NCI-H460 (cell line): ENCODE data around the gene SLC30A1. TPM values are rescaled to one million over a fixed set of nuclear protein-coding genes. Genes with fewer than 3 reads are reported as not detected.

ENCODE experiments used
- DNase-seq: peaks from one replicate; pipeline ENCODE4 v3.0.0-alpha.2; 2016; ENCODE audit warnings: low read depth; ENCODE audit errors: extremely low read depth
- total RNA-seq: library from RNA; depleted of rRNA; stranded (reverse); fragments of >200 nt; shearing (Covaris generic); gene quantifications from 2 replicates; pipeline ENCODE4 v1.2.3, GENCODE V29; 2014

Gene SLC30A1
- total RNA-seq, 1 experiment from 2014 or later: 35.3 TPM

GRCh38 chr1:211609120-211610024 lies 30.4 kb upstream of the SLC30A1 start:
- DNase-seq: no peak

DNA sequence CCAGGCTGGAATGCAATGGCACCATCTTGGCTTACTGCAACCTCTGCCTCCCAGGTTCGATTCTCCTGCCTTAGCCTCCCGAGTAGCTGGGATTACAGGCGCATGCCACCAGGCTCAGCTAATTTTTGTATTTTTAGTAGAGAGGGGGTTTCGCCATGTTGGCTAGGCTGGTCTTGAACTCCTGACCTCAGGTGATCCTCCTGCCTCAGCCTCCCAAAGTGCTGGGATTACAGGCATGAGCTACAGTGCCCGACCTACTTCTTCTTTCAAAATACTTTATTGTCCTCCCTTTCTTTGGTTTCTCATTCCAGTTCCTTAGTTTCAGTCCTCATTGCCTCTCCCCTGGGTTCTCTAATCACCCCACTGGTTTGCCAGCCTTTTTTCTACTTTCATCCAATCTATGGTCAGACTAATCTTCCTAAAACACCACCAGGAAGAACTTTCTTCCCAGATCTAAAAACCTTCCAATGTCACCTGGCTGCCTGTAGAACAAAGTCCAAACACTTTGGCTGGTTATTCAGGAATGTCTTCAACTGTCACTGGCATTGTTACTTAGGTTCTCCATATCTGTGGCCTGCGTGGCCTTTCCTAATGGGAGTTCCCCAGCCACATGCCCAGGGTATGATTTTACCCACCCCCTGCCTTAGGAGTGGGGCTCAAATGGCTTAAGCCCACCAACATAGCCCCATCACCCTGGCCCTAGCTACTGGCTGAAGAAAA lies 29.0 kb upstream of the SLC30A1 start:
- DNase-seq: no peak

GRCh38 chr1:211606914-211607753 lies 28.2 kb upstream of the SLC30A1 start:
- DNase-seq: no peak

GRCh38 chr1:211606332-211606913 lies 27.5 kb upstream of the SLC30A1 start:
- no peak for DNase-seq

DNA sequence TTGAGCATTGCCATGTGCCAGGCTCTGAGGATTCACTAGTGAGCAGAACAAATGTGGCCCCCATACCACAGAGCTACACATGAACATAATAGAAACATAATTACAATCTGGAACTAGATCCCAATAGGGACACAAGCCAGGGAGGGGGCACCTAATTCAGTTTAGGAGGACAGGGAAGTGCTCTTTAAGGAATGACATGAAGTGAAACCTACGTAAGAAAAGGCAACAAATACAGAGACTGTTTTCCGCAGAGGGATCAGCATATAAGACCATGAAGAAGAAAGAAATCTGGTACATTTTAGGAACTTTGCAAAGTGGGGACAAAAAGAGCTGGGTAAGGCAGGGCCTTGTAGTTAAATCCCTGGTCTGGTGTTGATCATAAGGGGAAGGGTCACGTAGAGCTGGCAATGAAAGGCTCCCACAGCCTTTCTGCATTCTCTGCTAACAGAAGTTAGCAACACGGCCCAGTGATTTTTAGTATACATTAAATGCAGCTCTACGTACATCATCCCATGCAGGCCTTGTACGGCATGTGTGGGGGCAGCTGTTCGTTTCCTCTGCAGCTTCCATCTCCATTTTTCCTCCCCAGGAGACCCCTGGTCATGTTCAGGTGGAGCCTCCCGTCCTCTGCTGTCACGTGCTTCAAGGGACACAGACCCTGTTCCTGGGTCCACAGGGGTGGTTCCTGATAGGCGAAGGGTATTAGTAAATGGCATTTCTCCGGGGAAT lies 26.8 kb upstream of the SLC30A1 start:
- no peak for DNase-seq

- no peak for DNase-seq
Measured at GRCh38 chr1:211605034-211605433, 26.1 kb upstream of the SLC30A1 start.

DNA sequence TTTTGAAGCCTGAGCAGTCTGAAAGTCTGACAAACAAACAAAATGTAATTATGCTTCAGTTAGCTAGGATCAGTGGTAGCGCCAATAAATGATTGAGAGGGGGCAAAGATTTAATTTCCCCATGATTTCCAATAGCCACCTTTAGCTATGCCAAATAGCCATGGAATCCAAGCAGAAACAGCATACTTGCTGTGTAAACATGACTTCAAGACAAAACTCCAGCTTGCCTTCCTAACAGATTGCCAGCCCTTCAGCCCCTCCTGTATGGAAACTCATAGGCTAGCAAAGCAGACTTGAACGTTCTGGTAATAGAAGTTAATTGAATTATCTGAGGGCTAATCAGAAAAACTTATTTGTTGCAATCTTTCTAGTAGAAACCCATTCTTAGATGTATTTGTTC lies 25.6 kb upstream of the SLC30A1 start:
- DNase-seq: no peak

DNA sequence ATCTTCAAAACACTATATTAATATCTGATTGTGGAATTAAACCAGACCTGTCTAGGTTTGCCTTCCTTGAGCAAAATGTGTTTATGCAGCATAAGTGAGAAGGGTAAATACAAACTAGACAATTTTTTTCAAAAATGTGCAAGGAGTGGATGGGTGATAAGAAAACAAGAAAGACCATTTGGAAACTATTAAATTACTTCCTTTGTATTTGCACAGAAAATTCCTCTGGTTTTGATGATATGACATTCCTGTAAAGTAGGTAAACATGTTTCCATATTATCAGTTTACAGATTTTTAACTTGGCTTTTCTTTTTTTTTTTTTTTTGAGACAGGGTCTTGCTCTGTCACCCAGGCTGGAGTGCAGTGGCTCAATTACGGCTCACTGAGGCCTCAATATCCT lies 24.8 kb upstream of the SLC30A1 start:
- no peak for DNase-seq

GRCh38 chr1:211603191-211603701 lies 24.3 kb upstream of the SLC30A1 start:
- peak; percentile 46 for DNase-seq

DNA sequence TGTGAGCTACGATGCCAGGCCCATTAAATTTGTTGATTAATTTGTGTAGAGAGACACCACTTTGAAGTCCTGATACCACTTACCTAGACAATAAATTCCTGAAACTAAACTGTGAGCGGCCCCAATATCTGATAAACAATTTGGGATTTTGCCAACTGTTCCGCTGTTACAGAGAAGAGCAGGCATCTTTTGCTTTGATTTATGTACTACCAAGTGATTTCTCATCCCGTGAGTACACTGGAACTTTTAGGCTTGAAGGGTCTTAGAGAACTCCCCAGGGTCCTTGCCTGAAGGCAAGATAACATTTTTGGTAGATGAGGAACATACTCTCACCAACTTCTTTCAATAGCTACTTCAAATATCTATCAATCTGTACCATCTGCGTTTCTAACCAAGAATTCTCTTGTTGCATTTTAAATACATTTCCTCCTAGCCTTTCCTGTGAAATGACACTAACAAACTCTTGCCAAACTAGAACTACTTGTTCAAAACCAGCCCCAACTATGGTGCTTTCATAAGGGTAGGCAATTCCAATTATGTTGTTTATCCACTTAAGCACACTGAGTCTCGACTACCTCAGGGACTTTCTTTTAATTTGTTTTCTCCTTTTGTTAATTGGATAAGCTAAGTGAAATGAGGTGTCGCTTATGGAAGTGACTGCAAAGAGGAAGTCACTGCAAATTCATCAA lies 23.2 kb upstream of the SLC30A1 start:
- DNase-seq: no peak

GRCh38 chr1:211601159-211601558 lies 22.2 kb upstream of the SLC30A1 start:
- no peak for DNase-seq

DNA sequence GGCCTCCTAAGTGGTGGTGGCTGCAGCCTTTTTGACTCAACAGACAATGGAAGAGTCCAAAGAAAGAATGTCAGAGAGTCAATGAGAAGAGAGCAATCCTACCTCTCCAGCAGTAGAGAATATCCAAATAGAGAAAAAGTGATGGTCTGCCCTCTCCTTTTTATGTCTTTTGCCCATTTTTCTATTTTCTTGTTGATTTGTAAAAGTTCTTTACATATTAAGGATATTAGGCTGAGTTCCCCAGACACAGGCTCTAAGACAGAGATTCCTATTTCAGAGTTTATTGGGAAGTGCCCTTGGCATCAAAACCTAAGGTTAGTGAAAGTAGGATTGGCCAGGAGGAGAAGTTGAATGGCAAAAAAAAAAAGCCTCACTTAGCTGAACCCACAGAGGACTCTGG lies 20.3 kb upstream of the SLC30A1 start:
- DNase-seq: no peak

DNA sequence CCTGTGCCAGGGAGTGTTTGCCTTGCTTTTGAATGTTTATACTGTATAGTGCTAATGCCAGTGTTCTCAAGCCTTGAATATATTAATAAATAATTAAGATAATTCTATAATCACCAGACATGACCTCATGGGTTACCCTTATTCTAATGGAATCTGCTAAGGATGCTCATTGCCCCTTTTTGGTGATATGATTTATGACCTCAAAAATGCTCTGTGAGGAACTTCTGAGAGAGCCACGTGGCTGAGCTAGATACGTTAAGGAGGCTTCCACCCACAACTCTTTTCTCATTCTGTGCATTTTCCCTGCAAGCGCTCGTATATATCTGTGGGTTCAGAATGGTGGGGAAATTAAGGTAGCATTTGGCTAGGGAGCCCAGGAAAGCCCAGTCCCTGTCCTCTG lies 19.6 kb upstream of the SLC30A1 start:
- DNase-seq: no peak

GRCh38 chr1:211596418-211597181 lies 17.6 kb upstream of the SLC30A1 start:
- no peak for DNase-seq

GRCh38 chr1:211595419-211595818 lies 16.5 kb upstream of the SLC30A1 start:
- DNase-seq: no peak

GRCh38 chr1:211591980-211592493 lies 13.1 kb upstream of the SLC30A1 start:
- DNase-seq: no peak

DNA sequence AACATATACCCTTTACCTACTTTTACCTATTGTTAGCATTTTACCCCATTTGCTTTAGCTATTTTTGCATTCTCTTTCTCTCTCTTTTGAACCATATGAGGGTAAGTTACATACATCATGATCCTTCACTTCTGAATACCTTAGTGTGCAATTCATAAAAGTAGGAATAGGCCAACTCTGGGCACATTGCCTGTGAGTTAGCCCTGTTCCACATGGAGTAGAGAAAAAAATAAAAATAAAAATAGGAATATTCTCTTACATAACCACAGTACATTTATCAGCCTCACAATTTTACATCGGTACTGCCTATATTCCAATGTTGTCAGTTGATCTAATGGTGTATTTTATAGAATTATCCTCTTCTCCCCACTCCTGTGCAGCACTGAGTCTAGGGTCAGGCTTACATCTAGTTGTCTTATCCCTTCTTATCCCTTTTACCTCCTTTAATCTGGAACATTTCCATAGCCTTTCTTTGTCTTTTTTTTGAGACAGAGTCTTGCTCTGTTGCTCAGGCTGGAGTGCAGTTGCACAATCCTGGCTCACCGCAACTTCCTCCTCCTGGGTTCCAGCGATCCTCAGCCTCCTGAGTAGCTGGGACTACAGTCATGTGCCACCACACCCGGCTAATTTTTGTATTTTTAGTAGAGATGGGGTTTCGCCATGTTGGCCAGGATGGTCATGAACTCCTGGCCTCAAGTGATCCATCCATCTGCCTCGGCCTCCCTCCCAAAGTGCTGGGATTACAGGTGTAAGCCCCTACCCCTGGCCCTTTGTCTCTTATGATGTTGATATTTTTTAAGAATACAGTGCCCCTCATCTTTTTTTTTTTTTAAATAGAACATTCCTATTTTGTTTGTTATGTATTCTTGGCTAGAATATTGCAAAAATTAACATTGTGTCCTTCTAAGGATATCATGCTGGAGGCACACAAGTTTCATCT lies 11.1 kb upstream of the SLC30A1 start:
- no peak for DNase-seq
